Gastrocnemius medialis (tissue), 4 donors: ENCODE measurements around the gene PRDM16.

Experiments used
- POLR2A ChIP-seq, 2 donors: fragments of 450-650 bp; IDR thresholded peaks; one replicate each; pipeline ENCODE4 v1.6.1; 2017; ENCODE audit warnings: antibody characterized with exemption in 2 of 2, mild to moderate bottlenecking in 2 of 2, moderate library complexity in 2 of 2
- TF ChIP-seq, protein P1 (sequence below), 5 experiments: fragments of 450-650 bp in 3 of 5; fragments of 200-600 bp in 2 of 5; sonication (generic) in 2 of 5; IDR thresholded peaks in 4 of 5; conservative IDR thresholded peaks in 1 of 5; 1 replicate in 4 of 5; 2 replicates in 1 of 5; pipeline ENCODE4 v1.5.1; 2016 to 2019; ENCODE audit warnings: antibody characterized with exemption in 5 of 5, mild to moderate bottlenecking in 3 of 5, moderate library complexity in 3 of 5

DNA sequence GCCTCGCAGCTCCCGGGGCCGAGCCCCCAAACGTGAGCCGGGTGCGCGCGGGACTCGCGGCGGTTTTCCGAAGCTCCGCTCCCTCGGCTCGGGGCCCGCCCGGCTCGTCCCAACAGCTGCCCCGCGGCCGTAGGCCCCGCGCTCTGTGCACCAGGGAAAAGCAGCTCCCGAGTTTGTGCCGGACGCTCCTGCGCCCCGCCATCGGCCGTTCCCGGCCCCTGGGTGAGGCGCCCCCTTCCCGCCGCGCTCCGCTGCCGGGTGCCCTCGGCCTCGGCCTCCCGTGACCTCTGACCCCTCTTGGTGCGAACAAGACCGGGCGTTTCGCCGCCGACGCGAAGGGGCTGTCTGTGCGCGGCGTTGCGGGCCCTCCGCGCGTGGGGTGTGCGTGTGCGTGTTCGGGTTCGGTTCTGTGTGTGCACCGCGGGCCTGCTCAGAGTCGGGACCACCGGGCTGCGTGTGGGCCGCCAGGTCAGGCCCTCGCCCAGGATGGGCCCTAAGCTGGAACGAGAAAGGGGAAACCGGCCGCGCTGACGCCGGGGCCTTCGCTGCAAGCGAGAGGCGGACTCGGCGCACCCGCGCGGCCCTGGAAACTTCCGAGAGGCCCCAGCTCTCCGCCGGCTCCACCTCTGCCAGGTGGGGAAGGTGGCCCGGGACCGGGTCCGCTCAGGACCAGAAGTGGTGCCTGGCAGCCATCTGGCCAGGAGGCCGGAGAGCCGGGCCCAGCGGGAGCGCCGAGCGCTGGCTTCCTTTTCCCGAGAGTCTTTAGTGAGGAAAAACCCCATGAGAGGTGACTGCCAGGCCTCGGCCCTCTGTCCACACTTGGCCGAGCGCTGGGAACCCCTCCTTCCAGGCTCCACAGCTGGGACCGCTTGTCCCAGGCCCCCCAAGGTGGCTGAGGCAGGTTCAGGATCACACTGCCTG is 1.9 kb downstream of the PRDM16 start:
- TF ChIP-seq, protein P1, sequence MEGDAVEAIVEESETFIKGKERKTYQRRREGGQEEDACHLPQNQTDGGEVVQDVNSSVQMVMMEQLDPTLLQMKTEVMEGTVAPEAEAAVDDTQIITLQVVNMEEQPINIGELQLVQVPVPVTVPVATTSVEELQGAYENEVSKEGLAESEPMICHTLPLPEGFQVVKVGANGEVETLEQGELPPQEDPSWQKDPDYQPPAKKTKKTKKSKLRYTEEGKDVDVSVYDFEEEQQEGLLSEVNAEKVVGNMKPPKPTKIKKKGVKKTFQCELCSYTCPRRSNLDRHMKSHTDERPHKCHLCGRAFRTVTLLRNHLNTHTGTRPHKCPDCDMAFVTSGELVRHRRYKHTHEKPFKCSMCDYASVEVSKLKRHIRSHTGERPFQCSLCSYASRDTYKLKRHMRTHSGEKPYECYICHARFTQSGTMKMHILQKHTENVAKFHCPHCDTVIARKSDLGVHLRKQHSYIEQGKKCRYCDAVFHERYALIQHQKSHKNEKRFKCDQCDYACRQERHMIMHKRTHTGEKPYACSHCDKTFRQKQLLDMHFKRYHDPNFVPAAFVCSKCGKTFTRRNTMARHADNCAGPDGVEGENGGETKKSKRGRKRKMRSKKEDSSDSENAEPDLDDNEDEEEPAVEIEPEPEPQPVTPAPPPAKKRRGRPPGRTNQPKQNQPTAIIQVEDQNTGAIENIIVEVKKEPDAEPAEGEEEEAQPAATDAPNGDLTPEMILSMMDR (IDR thresholded peaks at IDR 0.05 in 4 of 5, conservative IDR thresholded peaks at IDR 0.05 in 1 of 5): no peak
- TF ChIP-seq POLR2A (IDR thresholded peaks at IDR 0.05): no peak
